Activated CD8-positive, alpha-beta memory T cell treated with anti-CD3 and anti-CD28 coated beads, Interleukin-2, amount 50 U/mL, for 1 hour (primary cell): ENCODE data around the gene RRM1.
"Not testable (repeated sequence)": the region's sequence is repeated elsewhere in the genome, so short reads cannot be mapped to it uniquely, and the experiment has no call there.

Experiments
- DNase-seq: peaks from one replicate; pipeline ENCODE4 v3.0.0-alpha.2; 2020; ENCODE audit errors: extremely low read depth

The RRM1 gene

DNA sequence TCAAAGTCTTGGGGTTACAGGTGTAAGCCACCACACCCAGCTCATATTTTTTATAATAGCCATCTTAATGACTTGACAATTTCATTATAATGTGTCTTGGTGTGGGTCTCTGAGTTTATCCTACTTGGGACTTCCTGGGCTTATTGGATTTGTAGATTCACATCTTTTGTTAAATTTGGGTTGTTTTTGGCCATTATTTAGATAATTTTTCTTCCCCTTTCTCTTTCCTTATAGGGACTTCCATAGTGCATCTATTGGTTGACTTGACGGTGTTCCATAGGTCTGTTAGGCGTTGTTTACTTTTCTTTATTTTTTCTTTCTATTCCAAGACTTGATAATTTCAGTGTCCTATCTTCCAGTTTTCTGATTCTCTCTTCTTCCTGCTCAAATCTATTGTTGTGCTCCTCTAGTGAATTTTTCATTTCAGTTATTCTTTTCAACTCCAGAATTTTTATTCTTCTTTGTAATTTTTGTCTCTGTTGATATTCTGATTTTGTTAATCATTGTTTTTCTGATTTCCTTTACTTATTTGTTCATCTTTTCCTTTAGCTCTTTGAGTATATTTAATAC is 45.6 kb downstream of the RRM1 start:
- no peak for DNase-seq

DNA sequence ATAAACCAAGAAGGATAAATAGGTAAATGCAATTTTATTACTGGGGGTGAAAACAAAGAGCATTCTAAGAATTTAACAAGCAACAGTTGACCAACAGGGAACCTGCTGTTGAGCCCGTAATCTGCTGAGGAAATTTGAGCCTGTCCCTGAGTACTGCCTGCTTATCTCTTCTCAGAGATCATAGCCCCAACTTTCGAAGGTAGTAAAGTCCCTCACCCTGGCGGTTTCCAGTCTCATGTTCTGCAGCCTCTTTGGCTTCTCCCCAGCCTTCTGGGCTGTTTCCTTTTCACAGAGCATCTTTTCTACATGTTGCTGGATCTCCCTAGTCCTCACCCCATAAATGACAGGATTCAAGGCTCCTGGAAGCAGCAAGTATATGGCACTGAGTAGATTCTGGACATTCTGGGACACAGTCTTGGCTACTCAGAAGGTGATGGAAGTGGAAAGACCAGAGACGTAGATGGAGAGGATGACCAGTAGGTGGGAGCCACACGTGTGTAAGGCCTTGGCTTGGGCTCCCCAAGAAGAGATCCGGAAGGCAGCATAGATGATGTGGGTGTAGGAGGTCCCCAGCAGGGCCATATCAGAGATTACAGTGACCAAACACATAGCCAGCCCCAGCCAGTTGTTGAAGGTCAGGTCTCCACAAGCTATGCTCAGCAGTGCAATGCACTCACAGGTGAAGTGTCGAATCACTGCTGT is 51.6 kb downstream of the RRM1 start:
- no peak for DNase-seq

DNA sequence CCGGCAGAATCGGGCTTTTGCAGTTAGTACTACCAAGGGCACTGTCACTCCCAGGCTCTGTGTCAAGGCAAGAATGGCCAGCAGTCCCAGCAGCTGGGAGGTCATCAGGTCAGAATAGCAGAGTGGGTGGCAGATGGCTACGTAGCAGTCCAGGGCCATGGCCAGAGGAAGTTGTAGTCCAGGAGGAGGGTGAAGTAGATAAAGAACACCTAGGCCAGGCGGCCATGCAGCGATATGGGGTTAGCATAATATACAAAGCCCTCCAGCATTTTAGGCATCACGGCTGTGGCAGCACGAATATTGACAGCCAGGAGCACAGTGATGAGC is 52.1 kb downstream of the RRM1 start:
- no peak for DNase-seq

GRCh38 chr11:4154503-4154902 is 59.9 kb downstream of the RRM1 start:
- DNase-seq, result no peak

- no peak for DNase-seq
Measured at GRCh38 chr11:4156571-4156970, 62.0 kb downstream of the RRM1 start.

GRCh38 chr11:4158818-4159217 is 64.2 kb downstream of the RRM1 start:
- not testable (repeated sequence) for DNase-seq

GRCh38 chr11:4161305-4161704 is 66.7 kb downstream of the RRM1 start:
- DNase-seq, result no peak

DNA sequence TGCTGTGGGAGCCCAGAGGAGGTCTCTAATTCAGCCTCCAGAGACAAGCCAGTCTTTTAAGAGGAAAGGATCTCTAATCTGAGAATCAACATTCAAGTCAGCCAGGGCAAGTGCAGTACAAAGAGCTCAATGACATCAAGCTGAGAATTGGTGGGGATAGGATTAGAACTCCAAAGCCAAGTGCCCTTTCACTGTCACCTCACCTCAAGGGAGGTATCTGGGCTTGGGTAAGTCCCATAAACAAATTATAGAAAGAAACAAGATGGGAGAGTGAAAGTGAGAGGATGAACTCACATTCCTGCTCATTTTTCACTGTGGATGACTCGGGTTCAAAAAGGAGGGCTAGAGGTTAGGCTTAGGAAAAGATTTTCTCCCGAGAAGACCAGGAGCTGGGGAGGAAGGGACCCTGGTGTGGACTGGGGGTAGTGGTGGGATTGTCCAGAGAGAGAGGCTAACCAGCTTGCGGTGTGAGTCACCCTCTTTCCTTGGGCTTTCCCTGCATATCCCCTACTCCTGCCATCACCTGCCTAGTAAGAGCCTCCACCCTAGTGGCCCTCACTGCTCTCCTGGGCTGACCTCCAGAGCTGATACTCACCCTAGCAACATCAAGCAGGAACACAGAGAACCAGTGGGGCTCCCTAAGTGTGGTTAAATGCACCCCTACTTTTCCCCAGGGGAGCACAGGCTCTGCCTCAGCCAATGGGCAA is 70.4 kb downstream of the RRM1 start:
- no peak for DNase-seq

DNA sequence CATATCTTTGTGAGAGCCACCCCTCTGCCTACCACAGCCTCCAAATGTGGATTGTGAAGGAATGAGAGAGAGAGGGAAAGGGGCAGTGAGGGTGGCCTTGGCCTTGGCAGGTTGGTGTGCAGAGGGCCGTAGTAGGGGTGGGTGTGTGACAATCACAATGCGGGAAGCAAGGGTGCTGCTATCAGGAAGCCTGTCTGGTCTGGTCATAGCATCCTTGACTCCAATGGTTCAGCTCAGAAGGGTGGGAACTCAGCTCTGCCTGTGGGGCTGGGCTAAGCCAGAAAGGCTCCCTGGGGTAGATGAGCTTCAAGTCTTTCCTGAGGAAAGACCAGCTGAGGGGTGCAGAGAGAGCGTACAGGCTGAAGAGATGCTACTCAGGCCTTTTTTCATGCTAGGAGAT is 72.7 kb downstream of the RRM1 start:
- no peak for DNase-seq

- no peak for DNase-seq
Measured at GRCh38 chr11:4167758-4168157, 73.2 kb downstream of the RRM1 start.

DNA sequence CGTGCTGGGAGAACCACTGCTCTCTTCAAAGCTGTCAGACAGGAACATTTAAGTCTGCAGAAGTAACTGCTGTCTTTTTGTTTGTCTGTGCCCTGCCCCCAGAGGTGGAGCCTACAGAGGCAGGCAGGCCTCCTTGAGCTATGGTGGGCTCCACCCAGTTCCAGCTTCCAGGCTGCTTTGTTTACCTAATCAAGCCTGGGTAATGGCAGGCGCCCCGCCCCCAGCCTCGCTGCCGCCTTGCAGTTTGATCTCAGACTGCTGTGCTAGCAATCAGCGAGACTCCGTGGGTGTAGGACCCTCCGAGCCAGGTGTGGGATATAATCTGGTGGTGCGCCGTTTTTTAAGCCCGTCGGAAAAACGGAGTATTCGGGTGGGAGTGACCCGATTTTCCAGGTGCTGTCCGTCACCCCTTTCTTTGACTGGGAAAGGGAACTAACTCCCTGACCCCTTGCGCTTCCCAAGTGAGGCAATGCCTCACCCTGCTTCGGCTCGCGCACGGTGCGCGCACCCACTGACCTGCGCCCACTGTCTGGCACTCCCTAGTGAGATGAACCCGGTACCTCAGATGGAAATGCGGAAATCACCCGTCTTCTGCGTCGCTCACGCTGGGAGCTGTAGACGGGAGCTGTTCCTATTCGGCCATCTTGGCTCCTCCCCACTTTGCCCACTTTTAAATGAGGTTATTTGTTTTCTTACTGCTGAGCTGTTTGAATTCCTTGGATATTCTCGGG is 81.2 kb downstream of the RRM1 start:
- not testable (repeated sequence) for DNase-seq

GRCh38 chr11:4178813-4179662 is 84.4 kb downstream of the RRM1 start:
- no peak for DNase-seq

- DNase-seq, result no peak
Measured at GRCh38 chr11:4180441-4181183, 86.0 kb downstream of the RRM1 start.

GRCh38 chr11:4181782-4182721 is 87.5 kb downstream of the RRM1 start:
- no peak for DNase-seq

DNA sequence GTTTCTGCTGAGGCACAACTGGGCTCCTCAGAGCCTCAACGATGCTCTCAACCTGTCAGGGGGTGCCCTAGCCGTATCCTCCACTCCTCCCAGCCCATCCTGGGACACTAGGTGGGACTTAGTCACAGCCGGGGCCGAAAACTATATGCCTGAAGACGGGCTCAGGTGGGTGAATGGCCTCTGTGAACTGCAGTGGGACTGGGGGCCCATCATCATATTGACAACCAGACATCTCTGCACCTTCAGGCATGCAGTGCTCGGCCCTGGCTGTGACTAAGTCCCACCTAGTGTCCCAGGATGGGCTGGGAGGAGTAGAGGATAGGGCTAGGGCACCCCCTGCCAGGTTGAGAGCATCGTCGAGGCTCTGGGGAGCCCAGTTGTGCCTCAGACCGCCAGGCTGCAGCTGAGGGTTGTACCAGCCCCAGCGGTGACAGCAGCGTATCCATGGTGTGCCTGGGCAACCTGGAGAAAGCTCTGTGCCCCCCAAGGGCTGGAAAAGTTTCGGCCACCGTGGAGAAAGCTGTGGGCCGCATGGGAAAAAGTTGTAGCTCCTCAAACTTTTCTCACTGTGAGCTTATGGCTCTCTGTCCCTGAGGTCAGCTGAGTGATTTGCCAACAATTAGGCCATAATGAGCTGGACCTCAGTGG is 88.9 kb downstream of the RRM1 start:
- DNase-seq, result no peak

DNA sequence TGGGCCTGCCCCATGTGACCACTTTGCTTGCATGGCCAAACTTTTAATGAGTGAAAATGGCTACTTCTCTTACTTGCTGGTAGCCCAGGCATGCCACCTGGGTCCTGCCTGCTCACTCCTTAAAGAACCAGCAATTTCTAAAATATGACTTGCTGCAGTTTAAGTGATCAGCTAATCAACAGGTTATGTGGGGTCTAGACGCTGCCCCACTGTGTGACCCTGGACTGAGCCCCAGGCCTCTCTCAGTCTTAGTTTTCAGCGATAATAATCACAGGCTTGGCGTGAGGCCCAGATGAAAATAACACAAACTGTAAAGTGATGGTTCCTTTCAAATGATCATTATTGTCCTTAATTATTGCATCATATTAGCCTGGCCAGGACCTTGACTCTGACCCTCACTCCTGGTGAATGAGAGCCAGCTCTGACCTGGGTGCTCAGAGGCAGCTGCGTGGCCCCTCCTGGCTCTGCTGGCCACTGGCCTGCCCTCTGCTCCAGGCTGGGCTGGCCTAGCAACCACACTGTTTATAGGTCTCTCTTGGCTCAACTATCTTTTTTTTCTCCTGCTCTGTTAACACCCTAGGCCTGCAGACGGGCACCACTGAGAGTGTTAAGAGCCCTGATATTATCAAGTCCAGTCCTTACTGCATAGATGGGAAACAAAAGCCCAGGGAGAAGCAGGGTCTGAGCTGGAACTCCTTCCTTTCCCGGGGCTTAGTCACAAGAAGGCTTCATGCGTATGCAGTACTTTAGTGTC is 89.7 kb downstream of the RRM1 start:
- no peak for DNase-seq

DNA sequence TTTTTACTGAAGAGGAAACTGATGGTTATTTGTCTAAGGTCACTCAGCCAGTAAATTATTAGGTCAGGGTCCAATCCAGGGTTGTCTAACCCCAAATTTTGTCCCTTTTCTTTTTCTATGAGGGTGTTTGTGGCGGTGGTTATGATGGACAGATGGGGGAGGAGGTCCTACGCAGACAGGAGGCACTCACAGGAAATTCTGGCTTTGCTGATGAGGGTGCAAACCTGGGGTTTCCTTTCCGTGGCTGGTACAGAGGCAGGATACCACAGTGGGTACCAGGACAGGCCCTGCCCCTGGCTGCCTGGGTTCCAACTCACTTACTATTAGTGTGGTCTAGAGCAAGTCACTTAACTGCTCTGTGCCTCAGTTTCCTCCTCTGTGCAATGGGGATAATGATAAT is 91.0 kb downstream of the RRM1 start:
- DNase-seq, result no peak

DNA sequence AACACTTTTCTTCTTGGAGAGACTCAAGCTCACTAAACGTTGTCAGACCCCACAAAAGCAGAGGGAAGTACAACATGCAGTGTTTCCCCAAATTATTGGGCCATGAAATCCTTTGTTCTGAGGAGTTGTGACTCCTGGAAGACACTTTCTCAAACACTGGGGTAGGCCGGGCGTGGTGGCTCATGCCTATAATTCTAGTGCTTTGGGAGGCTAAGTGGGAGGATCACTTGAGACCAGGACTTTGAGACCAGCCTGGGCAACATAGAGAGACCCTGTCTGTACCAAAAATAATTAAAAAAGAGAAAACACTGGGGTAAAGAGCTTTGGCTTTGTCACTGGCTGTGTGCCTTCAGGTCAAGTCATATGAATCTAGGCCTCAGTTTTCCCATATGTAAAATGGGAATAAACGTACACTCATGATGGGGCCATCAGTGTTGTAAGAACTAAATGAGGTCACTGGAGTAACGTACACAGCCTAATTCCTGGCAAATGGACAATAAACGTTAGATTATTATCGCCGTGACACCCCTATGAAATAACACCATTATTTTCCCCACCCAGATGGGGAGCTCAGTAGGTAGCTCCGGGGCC is 92.0 kb downstream of the RRM1 start:
- no peak for DNase-seq
